KMS-11 (cell line): ENCODE results near the gene TBC1D9B.
"Not testable (repeated sequence)": the region's sequence is repeated elsewhere in the genome, so short reads cannot be mapped to it uniquely, and the experiment has no call there.

ENCODE experiments used
- H2AFZ ChIP-seq: fragments of 200-600 bp; sonication (generic); 2 replicates; pipeline ENCODE4 v1.6.1; 2016; ENCODE audit warnings: antibody characterized with exemption, mixed run types, low read depth
- H3K27ac ChIP-seq: fragments of 200-600 bp; sonication (generic); 2 replicates; pipeline ENCODE4 v1.6.1; 2016; ENCODE audit warnings: mild to moderate bottlenecking, mixed run types
- H3K27me3 ChIP-seq: fragments of 200-600 bp; sonication (generic); 2 replicates; pipeline ENCODE4 v1.6.1; 2017; ENCODE audit warnings: mild to moderate bottlenecking, low read depth, mixed run types, moderate library complexity; ENCODE audit not compliant: insufficient read depth
- H3K36me3 ChIP-seq: fragments of 200-600 bp; sonication (generic); 2 replicates; pipeline ENCODE4 v1.6.1; 2017; ENCODE audit warnings: mild to moderate bottlenecking, mixed run types; ENCODE audit not compliant: insufficient read depth
- H3K4me1 ChIP-seq: fragments of 200-600 bp; sonication (generic); 2 replicates; pipeline ENCODE4 v1.6.1; 2016; ENCODE audit warnings: mild to moderate bottlenecking, low read depth, mixed run types; ENCODE audit not compliant: poor library complexity, severe bottlenecking
- H3K4me2 ChIP-seq: fragments of 200-600 bp; sonication (generic); 2 replicates; pipeline ENCODE4 v1.7.0; 2016; ENCODE audit warnings: mild to moderate bottlenecking, mixed run types
- H3K4me3 ChIP-seq: fragments of 200-600 bp; sonication (generic); IDR thresholded peaks from 2 replicates; pipeline ENCODE4 v1.6.1; 2017; ENCODE audit warnings: low read depth, low read length, mixed read lengths; ENCODE audit not compliant: insufficient read depth
- H3K79me2 ChIP-seq: fragments of 200-600 bp; sonication (generic); 2 replicates; pipeline ENCODE4 v1.6.1; 2016; ENCODE audit warnings: low read depth, mixed run types; ENCODE audit not compliant: insufficient read depth
- H3K9ac ChIP-seq: fragments of 200-600 bp; sonication (generic); 2 replicates; pipeline ENCODE4 v1.6.1; 2016; ENCODE audit warnings: mild to moderate bottlenecking, mixed run types
- H4K20me1 ChIP-seq: fragments of 200-600 bp; sonication (generic); 2 replicates; pipeline ENCODE4 v1.6.1; 2016; ENCODE audit warnings: mild to moderate bottlenecking, mixed run types; ENCODE audit not compliant: insufficient read depth
- CTCF ChIP-seq: fragments of 200-600 bp; sonication (generic); conservative IDR thresholded peaks from 2 replicates; pipeline ENCODE4 v1.6.1; 2017; ENCODE audit warnings: low read depth, mild to moderate bottlenecking, antibody characterized with exemption, low read length, moderate library complexity, mixed read lengths

The TBC1D9B gene

GRCh38 chr5:179872828-179873575, 34.7 kb downstream of the TBC1D9B start:
- no peak overlapping the region for H3K9ac ChIP-seq
- H3K79me2 ChIP-seq, result no peaks in the 10 kb centered on the region
- no peak overlapping the region for H3K4me3 ChIP-seq
- no peaks in the 10 kb centered on the region for H3K27me3 ChIP-seq
- TF ChIP-seq CTCF, result no peak
- H2AFZ ChIP-seq, result no peak overlapping the region
- H3K4me2 ChIP-seq, result no peak overlapping the region
- no peaks in the 10 kb centered on the region for H4K20me1 ChIP-seq
- no peak overlapping the region for H3K27ac ChIP-seq
- H3K4me1 ChIP-seq, result no peaks in the 10 kb centered on the region
- no peaks in the 10 kb centered on the region for H3K36me3 ChIP-seq

- Histone ChIP-seq H3K36me3 (no peaks in the 10 kb centered on the region), H4K20me1 (no peaks in the 10 kb centered on the region), H3K79me2 (no peaks in the 10 kb centered on the region), H3K4me2 (no peak overlapping the region), H3K27ac (no peak overlapping the region), H3K27me3 (no peaks in the 10 kb centered on the region), H3K9ac (no peak overlapping the region), H3K4me3 (no peak overlapping the region), H3K4me1 (no peaks in the 10 kb centered on the region), H2AFZ (no peak overlapping the region)
- no peak for TF ChIP-seq CTCF
Observed at GRCh38 chr5:179872055-179872827, 35.5 kb downstream of the TBC1D9B start.

GRCh38 chr5:179871533-179871932, 36.2 kb downstream of the TBC1D9B start:
- not testable (repeated sequence) for H2AFZ ChIP-seq, H3K4me1 ChIP-seq, H3K79me2 ChIP-seq, H4K20me1 ChIP-seq, H3K27ac ChIP-seq, H3K9ac ChIP-seq, H3K27me3 ChIP-seq, H3K4me3 ChIP-seq, H3K36me3 ChIP-seq, H3K4me2 ChIP-seq

- H3K4me2 ChIP-seq, result no peak overlapping the region
- no peaks in the 10 kb centered on the region for H3K79me2 ChIP-seq
- H3K36me3 ChIP-seq, result no peaks in the 10 kb centered on the region
- no peaks in the 10 kb centered on the region for H3K4me1 ChIP-seq
- no peak overlapping the region for H3K9ac ChIP-seq
- TF ChIP-seq CTCF, result no peak
- no peak overlapping the region for H2AFZ ChIP-seq
- no peak overlapping the region for H3K27ac ChIP-seq
- no peaks in the 10 kb centered on the region for H3K27me3 ChIP-seq
- no peaks in the 10 kb centered on the region for H4K20me1 ChIP-seq
- H3K4me3 ChIP-seq, result no peak overlapping the region
Observed at GRCh38 chr5:179870952-179871351, 36.7 kb downstream of the TBC1D9B start.

GRCh38 chr5:179870403-179870903, 37.2 kb downstream of the TBC1D9B start:
- H3K4me3 ChIP-seq, result no peak overlapping the region
- H3K4me1 ChIP-seq, result no peaks in the 10 kb centered on the region
- no peak overlapping the region for H3K27ac ChIP-seq
- H2AFZ ChIP-seq, result no peak overlapping the region
- no peaks in the 10 kb centered on the region for H3K79me2 ChIP-seq
- no peaks in the 10 kb centered on the region for H4K20me1 ChIP-seq
- no peak overlapping the region for H3K4me2 ChIP-seq
- TF ChIP-seq CTCF, result no peak
- no peak overlapping the region for H3K9ac ChIP-seq
- no peaks in the 10 kb centered on the region for H3K27me3 ChIP-seq
- H3K36me3 ChIP-seq, result no peaks in the 10 kb centered on the region
